ENCODE data around the gene ZSCAN1. TPM values are rescaled to one million over a fixed set of nuclear protein-coding genes. Genes with fewer than 3 reads are reported as not detected.

ZSCAN1 gene
- total RNA-seq, 1 experiment from 2014 or later, result 1.3 TPM

DNA sequence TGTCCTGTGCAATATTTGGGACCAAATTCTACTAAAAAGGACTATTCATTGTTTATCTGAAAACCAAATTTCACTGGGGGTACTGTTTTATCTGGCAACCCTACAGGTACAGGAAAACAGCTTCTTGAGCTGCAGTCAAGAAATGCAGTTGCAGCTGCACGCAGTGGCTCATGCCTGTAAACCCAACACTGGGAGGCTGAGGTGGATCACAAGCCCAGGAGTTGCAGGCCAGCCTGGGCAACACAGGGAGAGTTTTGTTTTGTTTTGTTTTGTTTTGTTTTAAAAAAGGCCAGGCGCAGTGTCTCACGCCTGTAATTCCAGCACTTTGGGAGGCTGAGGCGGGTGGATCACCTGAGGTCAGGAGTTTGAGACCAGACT, 11.6 kb upstream of the ZSCAN1 start (continued):
- TF ChIP-seq, protein P1, sequence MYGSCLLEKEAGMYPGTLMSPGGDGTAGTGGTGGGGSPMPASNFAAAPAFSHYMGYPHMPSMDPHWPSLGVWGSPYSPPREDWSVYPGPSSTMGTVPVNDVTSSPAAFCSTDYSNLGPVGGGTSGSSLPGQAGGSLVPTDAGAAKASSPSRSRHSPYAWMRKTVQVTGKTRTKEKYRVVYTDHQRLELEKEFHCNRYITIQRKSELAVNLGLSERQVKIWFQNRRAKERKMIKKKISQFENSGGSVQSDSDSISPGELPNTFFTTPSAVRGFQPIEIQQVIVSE (CRISPR knock-in tag; IDR thresholded peaks at IDR 0.05; ENCODE audit: borderline replicate concordance), result no peak
- TF ChIP-seq TEAD1 (CRISPR knock-in tag; IDR thresholded peaks at IDR 0.05) (no peak), ZBTB21 (CRISPR knock-in tag; IDR thresholded peaks at IDR 0.05; ENCODE audit: borderline replicate concordance) (no peak), KAT7 (CRISPR knock-in tag; IDR thresholded peaks at IDR 0.05; ENCODE audit: borderline replicate concordance) (no peak), ZNF532 (CRISPR knock-in tag; IDR thresholded peaks at IDR 0.05; ENCODE audit: borderline replicate concordance) (no peak), ZNF138 (CRISPR knock-in tag; conservative IDR thresholded peaks at IDR 0.05) (no peak), HMGXB4 (CRISPR knock-in tag; IDR thresholded peaks at IDR 0.05) (no peak), SMAD4 (CRISPR knock-in tag; IDR thresholded peaks at IDR 0.05) (no peak), CBFB (CRISPR knock-in tag; IDR thresholded peaks at IDR 0.05; ENCODE audit: low read depth) (no peak), ETV6 (CRISPR knock-in tag; IDR thresholded peaks at IDR 0.05) (no peak), HMGA2 (CRISPR knock-in tag; IDR thresholded peaks at IDR 0.05) (no peak), JAZF1 (CRISPR knock-in tag; IDR thresholded peaks at IDR 0.05) (no peak), USF2 (CRISPR knock-in tag; IDR thresholded peaks at IDR 0.05) (no peak)
- TF ChIP-seq, protein P2, sequence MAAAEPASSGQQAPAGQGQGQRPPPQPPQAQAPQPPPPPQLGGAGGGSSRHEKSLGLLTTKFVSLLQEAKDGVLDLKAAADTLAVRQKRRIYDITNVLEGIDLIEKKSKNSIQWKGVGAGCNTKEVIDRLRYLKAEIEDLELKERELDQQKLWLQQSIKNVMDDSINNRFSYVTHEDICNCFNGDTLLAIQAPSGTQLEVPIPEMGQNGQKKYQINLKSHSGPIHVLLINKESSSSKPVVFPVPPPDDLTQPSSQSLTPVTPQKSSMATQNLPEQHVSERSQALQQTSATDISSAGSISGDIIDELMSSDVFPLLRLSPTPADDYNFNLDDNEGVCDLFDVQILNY (CRISPR knock-in tag; IDR thresholded peaks at IDR 0.05), result no peak

GRCh38 chr19:58024661-58025060, 9.2 kb upstream of the ZSCAN1 start:
- no peak for TF ChIP-seq JUN (CRISPR knock-in tag; IDR thresholded peaks at IDR 0.05)
- no peak for TF ChIP-seq ZNF416 (CRISPR knock-in tag; IDR thresholded peaks at IDR 0.05)
- TF ChIP-seq USF2 (CRISPR knock-in tag; IDR thresholded peaks at IDR 0.05), result no peak
- TF ChIP-seq, protein P3, sequence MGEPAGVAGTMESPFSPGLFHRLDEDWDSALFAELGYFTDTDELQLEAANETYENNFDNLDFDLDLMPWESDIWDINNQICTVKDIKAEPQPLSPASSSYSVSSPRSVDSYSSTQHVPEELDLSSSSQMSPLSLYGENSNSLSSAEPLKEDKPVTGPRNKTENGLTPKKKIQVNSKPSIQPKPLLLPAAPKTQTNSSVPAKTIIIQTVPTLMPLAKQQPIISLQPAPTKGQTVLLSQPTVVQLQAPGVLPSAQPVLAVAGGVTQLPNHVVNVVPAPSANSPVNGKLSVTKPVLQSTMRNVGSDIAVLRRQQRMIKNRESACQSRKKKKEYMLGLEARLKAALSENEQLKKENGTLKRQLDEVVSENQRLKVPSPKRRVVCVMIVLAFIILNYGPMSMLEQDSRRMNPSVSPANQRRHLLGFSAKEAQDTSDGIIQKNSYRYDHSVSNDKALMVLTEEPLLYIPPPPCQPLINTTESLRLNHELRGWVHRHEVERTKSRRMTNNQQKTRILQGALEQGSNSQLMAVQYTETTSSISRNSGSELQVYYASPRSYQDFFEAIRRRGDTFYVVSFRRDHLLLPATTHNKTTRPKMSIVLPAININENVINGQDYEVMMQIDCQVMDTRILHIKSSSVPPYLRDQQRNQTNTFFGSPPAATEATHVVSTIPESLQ (CRISPR knock-in tag; IDR thresholded peaks at IDR 0.05), result no peak
- TF ChIP-seq ZMAT4 (CRISPR knock-in tag; IDR thresholded peaks at IDR 0.05), result no peak
- TF ChIP-seq FOXP1 (CRISPR knock-in tag; IDR thresholded peaks at IDR 0.05; ENCODE audit: borderline replicate concordance), result no peak
- TF ChIP-seq FOXK1 (CRISPR knock-in tag; IDR thresholded peaks at IDR 0.05), result no peak
- POLR2A ChIA-PET, result interaction anchor here (0.5 kb wide), 1 partner anchor 8 kb away, joined by 4 read pairs; no protein-coding TSS in a partner anchor
- no peak overlapping the region for H3K4me3 Mint-ChIP-seq
- peaks cover 17% of the 10 kb centered on the region for H3K27me3 Mint-ChIP-seq (ENCODE audit: low read depth)
- no peaks in the 10 kb centered on the region; the same call in 1 of the 2 replicates for H3K36me3 Mint-ChIP-seq
- CTCF ChIA-PET, result no interaction called here
- peaks cover 30% of the 10 kb centered on the region for H3K9me3 Mint-ChIP-seq
- no peak overlapping the region for H3K27ac Mint-ChIP-seq
- ATAC-seq, result no peak
- H3K4me1 Mint-ChIP-seq, result peaks cover 7% of the 10 kb centered on the region
- no peak for DNase-seq (ENCODE audit: low spot score)
